HG03097 (cell line): Measurements from ENCODE around the gene ROBO1.
"Not testable (repeated sequence)": the region's sequence is repeated elsewhere in the genome, so short reads cannot be mapped to it uniquely, and the experiment has no call there.

ENCODE experiments used
- ATAC-seq: cut with Tn5 transposase; IDR thresholded peaks from one replicate; pipeline ENCODE4 v1.9.1; 2021; ENCODE audit not compliant: unreplicated experiment, low FRiP score

The ROBO1 gene

GRCh38 chr3:78732893-78733292 is 1034.9 kb downstream of the ROBO1 start:
- ATAC-seq: no peak

GRCh38 chr3:78732471-78732870 is 1035.3 kb downstream of the ROBO1 start:
- ATAC-seq: no peak

- ATAC-seq: no peak
These were observed 1037.9 kb downstream of the ROBO1 start for GRCh38 chr3:78729946-78730345.

- ATAC-seq: no peak
These were observed 1039.2 kb downstream of the ROBO1 start for GRCh38 chr3:78728406-78729145.

GRCh38 chr3:78726545-78726944 is 1041.3 kb downstream of the ROBO1 start:
- no peak for ATAC-seq

GRCh38 chr3:78725703-78726246 is 1042.0 kb downstream of the ROBO1 start:
- no peak for ATAC-seq

- ATAC-seq: no peak
These were observed 1042.9 kb downstream of the ROBO1 start for GRCh38 chr3:78724859-78725258.

GRCh38 chr3:78724364-78724763 is 1043.4 kb downstream of the ROBO1 start:
- not testable (repeated sequence) for ATAC-seq

- no peak for ATAC-seq
These were observed 1045.8 kb downstream of the ROBO1 start for GRCh38 chr3:78721771-78722543.

GRCh38 chr3:78718707-78719106 is 1049.1 kb downstream of the ROBO1 start:
- no peak for ATAC-seq

- ATAC-seq: no peak
These were observed 1050.8 kb downstream of the ROBO1 start for GRCh38 chr3:78717041-78717440.

GRCh38 chr3:78712941-78713340 is 1054.9 kb downstream of the ROBO1 start:
- ATAC-seq: no peak

GRCh38 chr3:78712270-78712669 is 1055.5 kb downstream of the ROBO1 start:
- ATAC-seq: no peak

- no peak for ATAC-seq
These were observed 1059.2 kb downstream of the ROBO1 start for GRCh38 chr3:78708565-78709073.

- no peak for ATAC-seq
These were observed 1060.2 kb downstream of the ROBO1 start for GRCh38 chr3:78707609-78708008.

- no peak for ATAC-seq
These were observed 1060.8 kb downstream of the ROBO1 start for GRCh38 chr3:78706906-78707523.

GRCh38 chr3:78703944-78704343 is 1063.9 kb downstream of the ROBO1 start:
- no peak for ATAC-seq

GRCh38 chr3:78701537-78701936 is 1066.3 kb downstream of the ROBO1 start:
- no peak for ATAC-seq

GRCh38 chr3:78698431-78698830 is 1069.4 kb downstream of the ROBO1 start:
- no peak for ATAC-seq

- no peak for ATAC-seq
These were observed 1070.4 kb downstream of the ROBO1 start for GRCh38 chr3:78697426-78697825.

- ATAC-seq: no peak
These were observed 1077.0 kb downstream of the ROBO1 start for GRCh38 chr3:78690766-78691165.
